HepG2 (cell line): ENCODE measurements around the gene EIF1. TPM values are rescaled to one million over a fixed set of nuclear protein-coding genes. Genes with fewer than 3 reads are reported as not detected.

Source experiments
- ATF7 ChIP-seq, 2 experiments: fragments of 450-650 bp in 1 of 2; sonication (generic) in 1 of 2; formaldehyde crosslinking in 1 of 2; IDR thresholded peaks; 2 replicates each; pipeline versions ENCODE4 v1.4.0 to v1.6.1; 2016 to 2020; ENCODE audit warnings: antibody characterized with exemption in 1 of 2, mild to moderate bottlenecking in 1 of 2, missing genetic modification reagents in 1 of 2
- FOSL2 ChIP-seq: sonication (generic); formaldehyde crosslinking; IDR thresholded peaks from 2 replicates; pipeline ENCODE4 v1.4.0; 2020; ENCODE audit warnings: missing genetic modification reagents
- GABPB1 ChIP-seq: IDR thresholded peaks from 2 replicates; pipeline ENCODE4 v1.6.1; 2016; ENCODE audit warnings: mild to moderate bottlenecking, missing genetic modification reagents, moderate library complexity, missing compliant biosample characterization
- JARID2 ChIP-seq: sonication (generic); formaldehyde crosslinking; IDR thresholded peaks from 2 replicates; pipeline ENCODE4 v1.8.1; 2023; ENCODE audit warnings: missing genetic modification reagents, inconsistent platforms; ENCODE audit not compliant: insufficient replicate concordance
- MYC ChIP-seq: sonication (generic); formaldehyde crosslinking; IDR thresholded peaks from 2 replicates; pipeline ENCODE4 v1.9.0; 2021; ENCODE audit warnings: missing genetic modification reagents, borderline replicate concordance
- SOX6 ChIP-seq, 2 experiments: fragments of 450-650 bp in 1 of 2; sonication (generic) in 1 of 2; formaldehyde crosslinking in 1 of 2; IDR thresholded peaks; 2 replicates each; pipeline versions ENCODE4 v1.4.0 to v1.6.1; 2017 to 2020; ENCODE audit warnings: antibody characterized with exemption in 1 of 2, mild to moderate bottlenecking in 1 of 2, missing genetic modification reagents in 1 of 2
- STAT5B ChIP-seq: sonication (generic); formaldehyde crosslinking; IDR thresholded peaks from 2 replicates; pipeline ENCODE4 v1.4.0; 2020; ENCODE audit warnings: missing genetic modification reagents
- polyA plus RNA-seq, 8 experiments: library from polyadenylated mRNA; depleted of rRNA in 3 of 8; stranded (reverse) in 7 of 8; unstranded in 1 of 8; fragments of >200 nt; fragmentation: Illumina TruSeq in 4 of 8; extraction: Trizol in 4 of 8; gene quantifications; 2 replicates each; pipeline versions ENCODE4 v1.2.1 to v1.2.3, GENCODE V29; 2011 to 2016; ENCODE audit warnings: low read depth in 4 of 8, missing spikeins in 1 of 8, mixed read lengths in 1 of 8; ENCODE audit not compliant: insufficient read depth in 1 of 8
- total RNA-seq, 5 experiments: library from RNA; depleted of rRNA; stranded (reverse); fragments of >200 nt; fragmentation: Illumina TruSeq; extraction: Trizol; gene quantifications; 2 replicates each; pipeline ENCODE4 v1.2.3, GENCODE V29; 2016; ENCODE audit warnings: low read depth in 1 of 5
- TF ChIP-seq, protein P1 (sequence below): sonication (generic); formaldehyde crosslinking; IDR thresholded peaks from 2 replicates; pipeline ENCODE4 v1.5.0; 2020; ENCODE audit warnings: mild to moderate bottlenecking, missing genetic modification reagents, borderline replicate concordance
- TF ChIP-seq, protein P2 (sequence below): sonication (generic); formaldehyde crosslinking; conservative IDR thresholded peaks from 2 replicates; pipeline ENCODE4 v1.4.0; 2020; ENCODE audit warnings: missing genetic modification reagents
- TF ChIP-seq, protein P3 (sequence below): sonication (generic); formaldehyde crosslinking; IDR thresholded peaks from 2 replicates; pipeline ENCODE4 v1.4.0; 2020; ENCODE audit warnings: mild to moderate bottlenecking, missing genetic modification reagents
- TF ChIP-seq, protein P4 (sequence below): sonication (generic); formaldehyde crosslinking; IDR thresholded peaks from 2 replicates; pipeline ENCODE4 v1.9.0; 2022; ENCODE audit warnings: missing genetic modification reagents, mild to moderate bottlenecking, borderline replicate concordance
- TF ChIP-seq, protein P5 (sequence below): IDR thresholded peaks from 2 replicates; pipeline ENCODE4 v1.6.1; 2016; ENCODE audit warnings: mild to moderate bottlenecking

Gene EIF1
- total and polyA plus RNA-seq, 2 of the 13 experiments (the other 11 are each of a cell fraction or from before 2014, with no cell fraction given): 147 to 517 TPM

DNA sequence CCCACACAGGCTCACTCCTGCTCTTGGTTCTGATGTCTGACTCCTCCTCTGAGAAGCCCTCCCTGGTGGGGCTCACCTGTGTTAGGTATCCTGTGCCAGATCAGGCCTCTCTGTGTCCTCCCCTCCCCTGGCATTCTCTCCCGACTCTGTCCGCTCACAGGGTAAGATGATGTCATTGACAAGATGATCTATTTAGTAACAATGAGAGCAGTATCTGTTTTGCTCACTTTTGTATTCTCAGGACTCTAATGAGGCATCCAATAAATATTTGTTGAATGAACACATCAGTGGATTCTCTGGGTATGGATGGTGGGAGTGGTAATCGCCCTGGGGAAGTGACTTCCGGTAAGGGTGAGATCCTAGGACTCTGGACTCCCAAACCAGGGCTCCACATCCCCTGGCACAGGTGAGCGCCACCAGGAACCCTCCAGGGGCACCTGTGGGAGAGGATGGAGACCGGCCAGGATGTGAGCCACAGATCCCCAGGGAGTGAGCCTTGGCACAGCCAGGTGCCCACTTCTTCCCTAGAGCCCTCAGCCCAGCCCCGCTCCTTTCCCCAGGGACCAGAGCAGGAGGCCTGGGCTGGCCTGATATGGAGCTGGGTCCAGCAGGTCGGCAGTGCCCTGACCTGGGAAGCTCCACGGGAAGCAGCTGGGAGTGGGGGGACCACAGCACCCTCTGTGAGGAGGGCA, 51.1 kb downstream of the EIF1 start (continued):
- TF ChIP-seq, protein P1, sequence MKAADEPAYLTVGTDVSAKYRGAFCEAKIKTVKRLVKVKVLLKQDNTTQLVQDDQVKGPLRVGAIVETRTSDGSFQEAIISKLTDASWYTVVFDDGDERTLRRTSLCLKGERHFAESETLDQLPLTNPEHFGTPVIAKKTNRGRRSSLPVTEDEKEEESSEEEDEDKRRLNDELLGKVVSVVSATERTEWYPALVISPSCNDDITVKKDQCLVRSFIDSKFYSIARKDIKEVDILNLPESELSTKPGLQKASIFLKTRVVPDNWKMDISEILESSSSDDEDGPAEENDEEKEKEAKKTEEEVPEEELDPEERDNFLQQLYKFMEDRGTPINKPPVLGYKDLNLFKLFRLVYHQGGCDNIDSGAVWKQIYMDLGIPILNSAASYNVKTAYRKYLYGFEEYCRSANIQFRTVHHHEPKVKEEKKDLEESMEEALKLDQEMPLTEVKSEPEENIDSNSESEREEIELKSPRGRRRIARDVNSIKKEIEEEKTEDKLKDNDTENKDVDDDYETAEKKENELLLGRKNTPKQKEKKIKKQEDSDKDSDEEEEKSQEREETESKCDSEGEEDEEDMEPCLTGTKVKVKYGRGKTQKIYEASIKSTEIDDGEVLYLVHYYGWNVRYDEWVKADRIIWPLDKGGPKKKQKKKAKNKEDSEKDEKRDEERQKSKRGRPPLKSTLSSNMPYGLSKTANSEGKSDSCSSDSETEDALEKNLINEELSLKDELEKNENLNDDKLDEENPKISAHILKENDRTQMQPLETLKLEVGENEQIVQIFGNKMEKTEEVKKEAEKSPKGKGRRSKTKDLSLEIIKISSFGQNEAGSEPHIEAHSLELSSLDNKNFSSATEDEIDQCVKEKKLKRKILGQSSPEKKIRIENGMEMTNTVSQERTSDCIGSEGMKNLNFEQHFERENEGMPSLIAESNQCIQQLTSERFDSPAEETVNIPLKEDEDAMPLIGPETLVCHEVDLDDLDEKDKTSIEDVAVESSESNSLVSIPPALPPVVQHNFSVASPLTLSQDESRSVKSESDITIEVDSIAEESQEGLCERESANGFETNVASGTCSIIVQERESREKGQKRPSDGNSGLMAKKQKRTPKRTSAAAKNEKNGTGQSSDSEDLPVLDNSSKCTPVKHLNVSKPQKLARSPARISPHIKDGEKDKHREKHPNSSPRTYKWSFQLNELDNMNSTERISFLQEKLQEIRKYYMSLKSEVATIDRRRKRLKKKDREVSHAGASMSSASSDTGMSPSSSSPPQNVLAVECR (CRISPR knock-in tag): 0 out of 2 replicates have a peak, but pooled peaks have one; percentile 23
- TF ChIP-seq JARID2 (CRISPR knock-in tag): no peak
- TF ChIP-seq ATF7 (IDR thresholded peaks at IDR 0.05): peak; percentile 92
- TF ChIP-seq ATF7 (CRISPR knock-in tag; IDR thresholded peaks at IDR 0.05): no peak
- 0 out of 2 replicates have a peak, but pooled peaks have one; percentile 4 for TF ChIP-seq FOSL2 (CRISPR knock-in tag)
- TF ChIP-seq, protein P2, sequence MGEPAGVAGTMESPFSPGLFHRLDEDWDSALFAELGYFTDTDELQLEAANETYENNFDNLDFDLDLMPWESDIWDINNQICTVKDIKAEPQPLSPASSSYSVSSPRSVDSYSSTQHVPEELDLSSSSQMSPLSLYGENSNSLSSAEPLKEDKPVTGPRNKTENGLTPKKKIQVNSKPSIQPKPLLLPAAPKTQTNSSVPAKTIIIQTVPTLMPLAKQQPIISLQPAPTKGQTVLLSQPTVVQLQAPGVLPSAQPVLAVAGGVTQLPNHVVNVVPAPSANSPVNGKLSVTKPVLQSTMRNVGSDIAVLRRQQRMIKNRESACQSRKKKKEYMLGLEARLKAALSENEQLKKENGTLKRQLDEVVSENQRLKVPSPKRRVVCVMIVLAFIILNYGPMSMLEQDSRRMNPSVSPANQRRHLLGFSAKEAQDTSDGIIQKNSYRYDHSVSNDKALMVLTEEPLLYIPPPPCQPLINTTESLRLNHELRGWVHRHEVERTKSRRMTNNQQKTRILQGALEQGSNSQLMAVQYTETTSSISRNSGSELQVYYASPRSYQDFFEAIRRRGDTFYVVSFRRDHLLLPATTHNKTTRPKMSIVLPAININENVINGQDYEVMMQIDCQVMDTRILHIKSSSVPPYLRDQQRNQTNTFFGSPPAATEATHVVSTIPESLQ (CRISPR knock-in tag): no peak
- 0 out of 2 replicates have a peak, but pooled peaks have one; percentile 1 for TF ChIP-seq MYC (CRISPR knock-in tag)
- TF ChIP-seq STAT5B (CRISPR knock-in tag): no peak
- no peak for TF ChIP-seq SOX6 (IDR thresholded peaks at IDR 0.05)
- peak; percentile 26; the same call in 1 of the 2 replicates for TF ChIP-seq SOX6 (CRISPR knock-in tag; IDR thresholded peaks at IDR 0.05)
- 0 out of 2 replicates have a peak, but pooled peaks have one; percentile 45 for TF ChIP-seq GABPB1 (CRISPR knock-in tag)
- TF ChIP-seq, protein P3, sequence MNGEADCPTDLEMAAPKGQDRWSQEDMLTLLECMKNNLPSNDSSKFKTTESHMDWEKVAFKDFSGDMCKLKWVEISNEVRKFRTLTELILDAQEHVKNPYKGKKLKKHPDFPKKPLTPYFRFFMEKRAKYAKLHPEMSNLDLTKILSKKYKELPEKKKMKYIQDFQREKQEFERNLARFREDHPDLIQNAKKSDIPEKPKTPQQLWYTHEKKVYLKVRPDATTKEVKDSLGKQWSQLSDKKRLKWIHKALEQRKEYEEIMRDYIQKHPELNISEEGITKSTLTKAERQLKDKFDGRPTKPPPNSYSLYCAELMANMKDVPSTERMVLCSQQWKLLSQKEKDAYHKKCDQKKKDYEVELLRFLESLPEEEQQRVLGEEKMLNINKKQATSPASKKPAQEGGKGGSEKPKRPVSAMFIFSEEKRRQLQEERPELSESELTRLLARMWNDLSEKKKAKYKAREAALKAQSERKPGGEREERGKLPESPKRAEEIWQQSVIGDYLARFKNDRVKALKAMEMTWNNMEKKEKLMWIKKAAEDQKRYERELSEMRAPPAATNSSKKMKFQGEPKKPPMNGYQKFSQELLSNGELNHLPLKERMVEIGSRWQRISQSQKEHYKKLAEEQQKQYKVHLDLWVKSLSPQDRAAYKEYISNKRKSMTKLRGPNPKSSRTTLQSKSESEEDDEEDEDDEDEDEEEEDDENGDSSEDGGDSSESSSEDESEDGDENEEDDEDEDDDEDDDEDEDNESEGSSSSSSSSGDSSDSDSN (CRISPR knock-in tag): 0 out of 2 replicates have a peak, but pooled peaks have one; percentile 29
- TF ChIP-seq, protein P4, sequence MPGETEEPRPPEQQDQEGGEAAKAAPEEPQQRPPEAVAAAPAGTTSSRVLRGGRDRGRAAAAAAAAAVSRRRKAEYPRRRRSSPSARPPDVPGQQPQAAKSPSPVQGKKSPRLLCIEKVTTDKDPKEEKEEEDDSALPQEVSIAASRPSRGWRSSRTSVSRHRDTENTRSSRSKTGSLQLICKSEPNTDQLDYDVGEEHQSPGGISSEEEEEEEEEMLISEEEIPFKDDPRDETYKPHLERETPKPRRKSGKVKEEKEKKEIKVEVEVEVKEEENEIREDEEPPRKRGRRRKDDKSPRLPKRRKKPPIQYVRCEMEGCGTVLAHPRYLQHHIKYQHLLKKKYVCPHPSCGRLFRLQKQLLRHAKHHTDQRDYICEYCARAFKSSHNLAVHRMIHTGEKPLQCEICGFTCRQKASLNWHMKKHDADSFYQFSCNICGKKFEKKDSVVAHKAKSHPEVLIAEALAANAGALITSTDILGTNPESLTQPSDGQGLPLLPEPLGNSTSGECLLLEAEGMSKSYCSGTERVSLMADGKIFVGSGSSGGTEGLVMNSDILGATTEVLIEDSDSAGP (CRISPR knock-in tag): 0 out of 2 replicates have a peak, but pooled peaks have one; percentile 23
- TF ChIP-seq, protein P5, sequence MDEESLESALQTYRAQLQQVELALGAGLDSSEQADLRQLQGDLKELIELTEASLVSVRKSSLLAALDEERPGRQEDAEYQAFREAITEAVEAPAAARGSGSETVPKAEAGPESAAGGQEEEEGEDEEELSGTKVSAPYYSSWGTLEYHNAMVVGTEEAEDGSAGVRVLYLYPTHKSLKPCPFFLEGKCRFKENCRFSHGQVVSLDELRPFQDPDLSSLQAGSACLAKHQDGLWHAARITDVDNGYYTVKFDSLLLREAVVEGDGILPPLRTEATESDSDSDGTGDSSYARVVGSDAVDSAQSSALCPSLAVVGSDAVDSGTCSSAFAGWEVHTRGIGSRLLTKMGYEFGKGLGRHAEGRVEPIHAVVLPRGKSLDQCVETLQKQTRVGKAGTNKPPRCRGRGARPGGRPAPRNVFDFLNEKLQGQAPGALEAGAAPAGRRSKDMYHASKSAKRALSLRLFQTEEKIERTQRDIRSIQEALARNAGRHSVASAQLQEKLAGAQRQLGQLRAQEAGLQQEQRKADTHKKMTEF (CRISPR knock-in tag): 0 out of 2 replicates have a peak, but pooled peaks have one; percentile 21
